HK-2 (cell line): ENCODE data around the gene NAIF1.
A peak's percentile ranks its signal among the peaks of the same experiment; 100 is the strongest.
"Not testable (repeated sequence)": the region's sequence is repeated elsewhere in the genome, so short reads cannot be mapped to it uniquely, and the experiment has no call there.

Experiments
- DNase-seq: peaks from one replicate; pipeline ENCODE4 v3.0.0-alpha.2; 2018; ENCODE audit not compliant: unreplicated experiment

The NAIF1 gene, protein sequence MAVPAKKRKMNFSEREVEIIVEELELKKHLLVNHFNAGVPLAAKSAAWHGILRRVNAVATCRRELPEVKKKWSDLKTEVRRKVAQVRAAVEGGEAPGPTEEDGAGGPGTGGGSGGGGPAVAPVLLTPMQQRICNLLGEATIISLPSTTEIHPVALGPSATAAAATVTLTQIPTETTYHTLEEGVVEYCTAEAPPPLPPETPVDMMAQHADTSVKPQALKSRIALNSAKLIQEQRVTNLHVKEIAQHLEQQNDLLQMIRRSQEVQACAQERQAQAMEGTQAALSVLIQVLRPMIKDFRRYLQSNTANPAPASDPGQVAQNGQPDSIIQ

DNA sequence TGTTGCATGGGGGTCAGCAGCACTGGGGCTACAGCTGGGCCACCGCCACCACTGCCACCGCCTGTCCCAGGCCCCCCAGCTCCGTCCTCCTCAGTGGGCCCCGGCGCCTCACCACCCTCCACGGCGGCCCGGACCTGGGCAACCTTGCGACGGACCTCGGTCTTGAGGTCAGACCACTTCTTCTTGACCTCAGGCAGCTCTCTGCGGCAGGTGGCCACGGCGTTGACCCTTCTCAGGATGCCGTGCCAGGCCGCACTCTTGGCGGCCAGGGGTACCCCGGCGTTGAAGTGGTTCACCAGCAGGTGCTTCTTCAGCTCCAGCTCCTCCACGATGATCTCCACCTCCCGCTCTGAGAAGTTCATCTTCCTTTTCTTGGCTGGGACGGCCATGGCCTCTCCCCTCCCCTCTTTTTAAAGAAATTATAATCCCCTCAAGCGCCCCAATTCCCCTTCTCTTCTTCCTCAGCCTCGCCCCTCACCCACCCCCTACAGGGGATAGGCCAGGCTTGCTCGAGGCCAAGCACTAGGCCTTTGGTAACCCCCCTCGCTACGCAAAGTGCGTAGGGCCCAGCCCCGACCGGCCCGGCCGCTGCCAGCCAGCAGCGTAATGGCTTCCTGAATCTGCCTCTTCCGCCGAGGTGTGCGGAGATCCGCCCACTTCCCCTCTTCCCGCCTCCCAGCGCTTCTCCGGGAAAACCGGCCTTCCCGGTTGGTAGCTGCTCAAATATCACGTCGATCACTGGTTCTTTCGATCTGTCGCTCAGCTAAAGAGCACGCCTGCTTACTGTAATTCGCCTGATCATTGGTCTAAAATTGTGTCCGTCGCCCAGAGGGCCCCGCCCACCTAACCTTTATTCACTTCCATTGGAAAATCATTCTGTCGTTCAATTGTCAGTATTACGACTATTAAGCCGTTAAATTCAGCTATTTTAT is at the start of gene NAIF1:
TSS of gene NAIF1 (minus strand) at position 608 of the 932 bp plus-strand sequence. CDS start at position 389, 219 bp downstream.
- DNase-seq: peak; percentile 98

DNA sequence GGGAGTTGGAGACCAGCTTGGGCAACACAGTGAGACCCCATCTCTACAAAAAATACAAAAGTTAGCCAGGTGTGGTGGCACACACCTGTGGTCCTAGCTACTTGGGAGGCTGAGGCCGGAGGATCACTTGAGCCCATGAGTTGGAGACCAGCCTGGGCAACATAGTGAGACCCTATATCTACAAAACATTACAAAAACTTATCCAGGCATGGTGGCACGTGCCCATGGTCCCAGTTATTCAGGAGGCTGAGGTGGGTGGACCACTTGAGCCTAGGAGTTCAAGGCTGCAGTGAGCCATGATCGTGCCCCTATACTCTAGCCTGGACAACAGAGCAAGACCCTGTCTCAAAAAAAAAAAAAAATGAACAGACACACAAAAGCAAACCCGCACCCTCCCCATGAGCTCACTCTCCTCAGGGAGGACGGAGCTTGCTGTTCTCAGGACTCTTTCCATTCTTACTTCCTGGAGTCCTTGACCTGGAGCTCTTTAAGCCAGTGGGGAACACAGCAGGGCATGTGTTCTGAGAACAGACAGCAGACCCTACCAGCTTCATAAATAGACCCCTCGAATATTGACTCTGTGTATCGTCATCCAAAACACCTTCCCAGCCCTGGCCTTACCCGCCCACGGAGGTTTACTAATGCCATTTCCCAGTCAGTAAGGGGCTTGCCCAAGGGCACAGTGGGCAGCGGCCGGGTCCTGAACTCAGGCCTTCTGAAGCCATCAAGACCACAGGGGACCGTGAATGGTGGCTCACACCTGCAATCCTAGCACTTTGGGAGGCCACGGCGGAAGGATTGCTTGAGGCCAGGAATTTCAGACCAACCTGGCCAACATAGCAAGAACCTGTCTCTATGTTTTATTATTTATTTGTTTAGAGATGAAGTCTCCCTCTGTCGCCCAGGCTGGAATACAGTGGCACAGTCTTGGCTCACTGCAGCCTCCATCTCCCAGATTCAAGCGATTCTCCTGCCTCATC is 49.3 kb upstream of the NAIF1 start:
- DNase-seq: no peak

DNA sequence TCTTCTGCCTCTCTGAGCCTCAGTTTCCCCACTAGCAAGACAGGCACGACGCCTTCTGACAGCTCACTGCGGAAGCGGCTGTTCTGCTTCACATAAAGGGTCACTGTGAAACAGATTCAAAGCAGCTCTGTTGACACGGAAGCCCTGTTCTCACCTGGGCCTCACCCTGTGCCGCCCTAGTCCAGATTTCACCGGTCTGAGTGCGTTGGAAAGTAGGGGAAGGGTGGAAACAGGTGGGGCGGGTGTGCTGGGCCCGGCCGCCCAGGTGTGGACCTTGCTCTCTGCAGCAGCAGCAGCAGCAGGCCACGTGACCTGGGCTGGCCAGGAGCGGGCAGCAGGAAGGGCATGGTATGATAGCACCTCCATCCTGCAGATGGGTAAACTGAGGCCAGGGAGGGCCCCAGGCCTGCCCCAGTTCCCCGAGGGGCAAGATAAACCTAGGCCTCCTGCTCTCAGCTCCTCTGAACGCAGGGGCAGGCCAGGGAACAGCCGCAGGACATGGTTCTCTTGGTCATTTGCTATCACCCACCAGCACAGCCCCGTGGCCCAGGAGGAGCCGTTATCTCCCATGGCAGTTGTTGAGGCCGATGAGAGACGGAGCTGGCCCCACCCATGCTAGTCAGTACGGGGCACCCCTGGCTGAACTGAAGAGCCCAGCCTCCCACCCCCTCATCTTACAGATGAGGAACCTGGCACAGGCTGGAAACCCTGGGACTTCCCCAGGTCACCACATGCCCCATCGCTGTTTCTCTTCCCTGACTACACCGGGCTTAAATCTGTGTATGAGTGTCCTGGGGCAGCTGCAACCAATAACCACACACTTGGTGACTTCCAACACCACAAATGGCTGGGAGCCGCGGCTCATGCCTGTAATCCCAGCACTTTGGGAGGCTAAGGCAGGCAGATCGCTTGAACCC is 48.3 kb upstream of the NAIF1 start:
- no peak for DNase-seq

DNA sequence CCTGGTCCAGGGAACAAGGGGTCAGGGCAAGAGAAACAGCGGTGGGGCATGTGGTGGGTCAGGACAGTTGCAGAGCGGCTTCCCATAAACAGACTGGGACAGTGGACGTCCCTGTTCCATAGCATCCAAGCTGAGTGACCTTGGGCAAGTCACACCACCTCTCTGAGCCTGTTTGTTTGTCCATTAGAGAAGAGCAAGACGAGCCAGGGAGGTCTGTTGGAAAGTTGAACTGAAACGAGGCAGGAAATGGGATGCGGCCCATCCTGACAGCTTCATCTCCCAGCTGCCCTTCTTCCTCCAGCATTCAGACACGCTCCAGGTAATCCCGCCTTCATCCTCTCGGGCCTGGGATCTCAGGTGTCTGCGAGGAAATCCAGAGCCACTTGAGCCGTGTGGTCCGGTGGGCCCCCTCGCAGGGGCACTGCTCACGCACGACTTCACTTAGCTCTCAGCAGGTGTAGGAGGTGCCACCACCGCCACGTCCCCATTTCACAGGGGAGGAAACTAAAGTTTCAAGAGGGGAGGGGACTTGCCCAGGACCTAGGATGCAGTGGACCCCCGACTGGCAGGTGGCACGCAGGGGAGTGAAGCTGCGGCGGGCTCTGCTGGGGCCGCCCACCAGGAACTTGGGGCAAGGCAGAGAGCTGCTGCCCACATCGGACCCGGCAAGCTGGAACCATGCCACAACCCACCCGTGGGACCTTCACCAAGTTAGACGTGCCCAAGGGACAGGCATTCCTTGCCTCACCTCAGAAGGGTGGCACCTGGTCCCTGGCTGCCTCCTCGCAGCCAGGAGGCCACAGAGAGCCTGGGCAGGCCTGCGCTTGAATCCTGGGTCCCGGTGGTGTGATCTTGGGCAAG is 47.4 kb upstream of the NAIF1 start:
- DNase-seq: no peak

DNA sequence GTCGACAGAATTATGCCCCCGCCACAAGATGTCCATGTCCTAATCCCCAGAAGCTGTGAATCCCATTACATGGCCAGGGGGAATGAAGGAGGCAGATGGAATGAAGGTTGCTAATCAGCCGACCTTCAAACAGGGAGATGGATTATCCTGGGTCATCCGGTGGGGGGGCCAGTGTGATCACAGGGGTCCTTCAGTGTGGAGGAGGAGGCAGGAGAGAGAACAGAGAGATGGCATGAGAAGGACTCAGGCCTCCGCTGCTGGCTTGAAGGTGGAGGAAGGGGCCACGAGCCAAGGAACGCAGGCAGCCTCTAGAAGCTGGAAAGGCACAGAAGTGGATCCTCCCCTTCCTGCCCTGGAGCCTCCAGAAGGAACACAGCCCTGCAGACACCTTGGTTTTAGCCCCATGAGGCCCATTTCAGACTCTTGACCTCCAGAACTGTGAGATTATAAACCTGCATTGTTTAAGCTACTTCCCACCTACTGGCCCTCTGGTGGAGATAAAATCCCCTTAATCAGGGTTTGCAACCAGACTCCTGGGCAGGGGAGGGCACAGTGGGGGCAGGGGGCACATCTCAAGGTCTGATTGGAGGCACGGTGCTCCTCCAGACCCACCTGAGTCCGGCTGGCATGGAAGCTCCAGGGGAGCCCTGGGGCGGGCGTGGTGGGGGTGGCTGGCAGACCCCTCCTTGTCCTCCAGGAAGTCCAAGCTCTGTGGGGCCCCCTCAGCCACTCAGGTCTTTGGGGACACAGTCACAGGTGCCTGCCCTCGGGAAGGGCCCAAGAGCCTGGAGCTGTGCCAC is 46.6 kb upstream of the NAIF1 start:
- DNase-seq: no peak

DNA sequence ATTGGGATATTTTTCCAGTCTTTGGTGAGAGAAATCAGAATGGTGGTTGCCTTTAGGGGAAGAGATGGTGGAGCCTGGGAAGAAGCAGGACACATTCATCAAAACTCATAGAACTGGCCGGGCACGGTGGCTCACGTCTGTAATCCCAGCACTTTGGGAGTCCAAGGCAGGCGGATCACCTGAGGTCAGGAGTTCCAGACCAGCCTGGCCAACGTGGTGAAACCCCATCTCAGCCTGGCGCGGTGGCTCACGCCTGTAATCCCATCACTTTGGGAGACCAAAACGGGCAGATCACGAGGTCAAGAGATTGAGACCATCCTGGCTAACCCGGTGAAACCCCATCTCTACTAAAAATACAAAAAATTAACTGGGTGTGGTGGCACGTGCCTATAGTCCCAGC is 44.6 kb upstream of the NAIF1 start:
- not testable (repeated sequence) for DNase-seq

DNA sequence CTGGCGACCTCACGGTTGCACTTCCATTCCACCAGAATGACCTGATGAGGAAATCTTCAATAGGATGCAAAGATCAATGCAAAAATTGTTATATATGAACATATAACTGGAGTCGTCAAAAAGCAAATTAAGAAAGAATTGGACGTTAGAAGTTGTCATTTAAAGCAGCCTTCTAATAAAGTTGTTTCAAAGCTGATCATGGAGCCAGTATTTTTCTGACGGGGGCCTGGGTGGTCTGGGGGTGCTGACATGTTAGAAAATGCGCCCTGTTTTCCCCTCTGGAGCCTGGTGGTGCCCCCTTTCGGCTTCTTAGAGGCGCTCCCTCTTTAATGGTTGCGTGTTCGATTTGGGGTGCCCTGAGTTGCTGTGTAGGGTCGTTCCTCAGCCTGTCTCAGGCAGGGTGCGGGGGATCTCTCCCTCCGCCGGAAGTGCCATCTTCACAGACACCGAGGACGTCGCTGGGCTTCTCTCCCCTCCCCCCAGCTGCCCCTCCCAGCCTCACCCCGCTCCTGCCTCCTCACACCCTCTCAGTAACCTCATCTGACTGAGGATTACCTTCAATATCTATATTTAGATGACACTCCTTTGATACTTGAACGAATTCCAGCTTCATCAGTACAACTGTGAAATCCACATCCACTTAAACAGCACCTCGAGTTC is 42.1 kb upstream of the NAIF1 start:
- DNase-seq: no peak

DNA sequence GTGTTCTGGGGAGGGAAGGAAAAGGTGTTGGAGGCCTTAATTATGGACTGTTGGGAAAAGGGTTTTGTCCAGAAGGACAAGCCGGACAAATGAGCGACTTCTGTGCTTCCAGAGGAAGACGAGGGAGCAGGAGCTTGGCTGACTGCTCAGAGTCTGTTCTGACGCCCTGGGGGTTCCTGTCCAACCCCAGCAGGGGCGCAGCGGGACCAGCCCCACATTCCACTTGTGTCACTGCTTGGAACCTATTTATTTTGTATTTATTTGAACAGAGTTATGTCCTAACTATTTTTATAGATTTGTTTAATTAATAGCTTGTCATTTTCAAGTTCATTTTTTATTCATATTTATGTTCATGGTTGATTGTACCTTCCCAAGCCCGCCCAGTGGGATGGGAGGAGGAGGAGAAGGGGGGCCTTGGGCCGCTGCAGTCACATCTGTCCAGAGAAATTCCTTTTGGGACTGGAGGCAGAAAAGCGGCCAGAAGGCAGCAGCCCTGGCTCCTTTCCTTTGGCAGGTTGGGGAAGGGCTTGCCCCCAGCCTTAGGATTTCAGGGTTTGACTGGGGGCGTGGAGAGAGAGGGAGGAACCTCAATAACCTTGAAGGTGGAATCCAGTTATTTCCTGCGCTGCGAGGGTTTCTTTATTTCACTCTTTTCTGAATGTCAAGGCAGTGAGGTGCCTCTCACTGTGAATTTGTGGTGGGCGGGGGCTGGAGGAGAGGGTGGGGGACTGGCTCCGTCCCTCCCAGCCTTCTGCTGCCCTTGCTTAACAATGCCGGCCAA is 41.3 kb upstream of the NAIF1 start:
- DNase-seq: no peak

DNA sequence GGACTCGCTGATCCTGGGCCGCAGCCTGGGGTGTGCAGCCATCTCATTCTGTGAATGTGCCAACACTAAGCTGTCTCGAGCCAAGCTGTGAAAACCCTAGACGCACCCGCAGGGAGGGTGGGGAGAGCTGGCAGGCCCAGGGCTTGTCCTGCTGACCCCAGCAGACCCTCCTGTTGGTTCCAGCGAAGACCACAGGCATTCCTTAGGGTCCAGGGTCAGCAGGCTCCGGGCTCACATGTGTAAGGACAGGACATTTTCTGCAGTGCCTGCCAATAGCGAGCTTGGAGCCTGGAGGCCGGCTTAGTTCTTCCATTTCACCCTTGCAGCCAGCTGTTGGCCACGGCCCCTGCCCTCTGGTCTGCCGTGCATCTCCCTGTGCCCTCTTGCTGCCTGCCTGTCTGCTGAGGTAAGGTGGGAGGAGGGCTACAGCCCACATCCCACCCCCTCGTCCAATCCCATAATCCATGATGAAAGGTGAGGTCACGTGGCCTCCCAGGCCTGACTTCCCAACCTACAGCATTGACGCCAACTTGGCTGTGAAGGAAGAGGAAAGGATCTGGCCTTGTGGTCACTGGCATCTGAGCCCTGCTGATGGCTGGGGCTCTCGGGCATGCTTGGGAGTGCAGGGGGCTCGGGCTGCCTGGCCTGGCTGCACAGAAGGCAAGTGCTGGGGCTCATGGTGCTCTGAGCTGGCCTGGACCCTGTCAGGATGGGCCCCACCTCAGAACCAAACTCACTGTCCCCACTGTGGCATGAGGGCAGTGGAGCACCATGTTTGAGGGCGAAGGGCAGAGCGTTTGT is 40.5 kb upstream of the NAIF1 start:
- no peak for DNase-seq

DNA sequence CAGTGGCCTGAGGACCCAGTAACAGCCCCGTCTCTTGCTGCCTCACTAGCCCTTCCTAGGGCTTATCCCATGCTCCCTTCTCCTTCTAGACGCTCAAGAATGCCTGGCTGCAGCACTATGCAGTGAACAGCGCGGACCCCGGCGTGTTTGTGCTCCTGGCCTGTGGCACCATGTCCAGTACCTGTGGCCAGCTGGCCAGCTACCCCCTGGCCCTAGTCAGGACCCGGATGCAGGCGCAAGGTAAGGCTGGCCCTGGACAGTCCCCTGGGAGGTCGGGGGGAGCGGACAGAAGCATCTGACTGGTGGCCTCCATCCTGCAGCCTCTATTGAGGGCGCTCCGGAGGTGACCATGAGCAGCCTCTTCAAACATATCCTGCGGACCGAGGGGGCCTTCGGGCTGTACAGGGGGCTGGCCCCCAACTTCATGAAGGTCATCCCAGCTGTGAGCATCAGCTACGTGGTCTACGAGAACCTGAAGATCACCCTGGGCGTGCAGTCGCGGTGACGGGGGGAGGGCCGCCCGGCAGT is 39.9 kb upstream of the NAIF1 start:
- DNase-seq: no peak

DNA sequence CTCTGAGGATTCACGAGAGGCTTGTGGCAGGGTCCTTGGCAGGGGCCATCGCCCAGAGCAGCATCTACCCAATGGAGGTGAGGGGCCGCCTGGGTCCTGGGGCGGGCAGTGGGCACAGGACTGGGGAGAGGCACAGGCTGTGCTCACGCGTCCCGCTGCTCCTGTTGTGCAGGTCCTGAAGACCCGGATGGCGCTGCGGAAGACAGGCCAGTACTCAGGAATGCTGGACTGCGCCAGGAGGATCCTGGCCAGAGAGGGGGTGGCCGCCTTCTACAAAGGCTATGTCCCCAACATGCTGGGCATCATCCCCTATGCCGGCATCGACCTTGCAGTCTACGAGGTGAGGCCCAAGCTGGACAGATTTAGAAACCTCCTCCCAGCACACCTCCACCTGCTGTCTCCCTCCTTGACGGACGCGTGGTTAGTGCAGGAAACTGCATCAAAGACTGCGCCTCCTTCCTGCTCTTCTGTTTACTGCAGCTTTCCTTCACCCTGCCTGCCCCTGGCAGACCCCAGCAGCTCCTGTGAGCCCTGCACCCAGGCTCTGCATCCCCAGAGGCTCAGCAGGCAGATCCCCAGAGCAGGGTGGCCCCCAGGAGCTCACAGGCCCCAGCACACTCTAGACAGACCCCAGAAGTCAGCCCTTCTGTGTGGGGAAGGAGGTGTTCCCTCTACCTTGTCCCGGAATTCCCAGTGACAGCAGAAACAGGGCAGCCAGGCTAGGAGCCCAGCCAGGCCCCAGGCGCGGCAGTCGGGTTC is 39.2 kb upstream of the NAIF1 start:
- DNase-seq: no peak

DNA sequence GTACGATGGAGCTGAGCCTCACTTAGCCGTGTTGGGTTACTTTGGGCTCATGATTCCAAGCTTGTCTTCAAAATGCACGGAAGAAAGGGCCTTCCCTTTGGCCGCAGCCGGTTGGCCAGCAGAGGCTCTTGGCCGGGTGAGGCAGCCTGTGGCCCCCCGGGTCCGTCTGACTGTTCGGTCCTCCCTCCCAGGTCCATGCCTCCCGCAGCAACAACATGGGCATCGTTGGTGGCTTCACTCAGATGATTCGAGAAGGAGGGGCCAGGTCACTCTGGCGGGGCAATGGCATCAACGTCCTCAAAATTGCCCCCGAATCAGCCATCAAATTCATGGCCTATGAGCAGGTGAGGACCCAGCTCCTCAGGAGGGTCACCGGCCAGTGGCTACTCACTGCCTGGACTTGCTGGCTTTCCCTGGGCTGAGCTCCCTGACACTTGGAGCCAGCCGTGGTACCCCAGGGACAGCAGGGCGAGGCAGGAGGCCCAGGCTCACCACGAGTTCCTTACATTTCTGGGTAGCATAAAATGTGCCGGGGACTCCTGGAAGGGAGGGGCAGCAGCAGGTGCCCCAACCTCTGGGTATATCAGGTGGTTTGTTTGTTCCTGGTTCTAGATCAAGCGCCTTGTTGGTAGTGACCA is 38.5 kb upstream of the NAIF1 start:
- DNase-seq: no peak

DNA sequence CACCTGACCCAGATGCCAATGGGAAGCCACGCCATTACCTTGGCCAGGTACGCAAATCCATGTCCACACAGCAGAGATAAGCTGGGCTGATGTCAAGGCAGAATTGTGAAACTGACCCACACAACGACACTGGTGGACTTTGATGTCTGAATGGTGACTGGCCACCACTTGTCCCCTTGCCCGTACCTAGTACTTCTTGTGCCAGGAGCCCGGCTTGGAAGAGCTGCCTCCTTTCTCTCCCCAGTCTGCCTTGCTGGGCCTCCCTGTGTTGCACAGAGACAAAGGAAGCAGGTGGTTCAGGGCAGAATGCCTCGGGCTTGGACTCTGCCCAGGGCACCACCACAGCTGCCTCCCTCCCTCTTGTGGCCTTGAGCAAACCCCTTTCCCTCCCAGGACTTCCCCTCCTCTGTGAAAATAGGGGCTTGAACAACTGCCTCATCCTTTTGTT is 37.1 kb upstream of the NAIF1 start:
- no peak for DNase-seq

DNA sequence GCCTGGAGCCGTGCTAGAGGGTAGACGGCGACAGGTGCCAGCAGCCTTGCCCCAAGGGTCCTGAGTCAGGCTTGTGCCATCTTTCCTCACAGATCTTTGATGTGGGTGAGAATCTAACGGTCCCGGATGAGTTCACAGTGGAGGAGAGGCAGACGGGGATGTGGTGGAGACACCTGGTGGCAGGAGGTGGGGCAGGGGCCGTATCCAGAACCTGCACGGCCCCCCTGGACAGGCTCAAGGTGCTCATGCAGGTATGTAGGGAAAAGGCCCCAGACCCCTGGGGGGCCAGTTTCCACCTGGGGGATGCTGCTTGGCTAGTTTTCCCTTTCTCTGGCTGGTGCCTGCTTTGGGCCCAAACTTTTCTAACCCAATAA is 36.5 kb upstream of the NAIF1 start:
- no peak for DNase-seq
